Hepatocyte (in vitro differentiated cells): ENCODE data around the gene STX12. TPM values are rescaled to one million over a fixed set of nuclear protein-coding genes. Genes with fewer than 3 reads are reported as not detected.
A peak's percentile ranks its signal among the peaks of the same experiment; 100 is the strongest.

Experiments
- DNase-seq: peaks from one replicate; pipeline ENCODE4 v3.0.0-alpha.2; 2016; ENCODE audit warnings: low spot score
- H2AFZ ChIP-seq: fragments of 200-600 bp; sonication (generic); 2 replicates; pipeline ENCODE4 v1.6.0; 2016; ENCODE audit warnings: antibody characterized with exemption, mild to moderate bottlenecking
- H3K27ac ChIP-seq: fragments of 200-600 bp; sonication (generic); 2 replicates; pipeline ENCODE4 v1.5.1; 2016; ENCODE audit warnings: mild to moderate bottlenecking
- H3K27me3 ChIP-seq: fragments of 200-600 bp; sonication (generic); 2 replicates; pipeline ENCODE4 v1.6.1; 2016
- H3K36me3 ChIP-seq: fragments of 200-600 bp; sonication (generic); replicated peaks from 2 replicates; pipeline ENCODE4 v1.5.1; 2016; ENCODE audit warnings: low read depth; ENCODE audit not compliant: insufficient read depth
- H3K4me1 ChIP-seq: fragments of 200-600 bp; sonication (generic); 2 replicates; pipeline ENCODE4 v1.5.1; 2016; ENCODE audit warnings: mild to moderate bottlenecking, moderate library complexity; ENCODE audit not compliant: insufficient read depth
- H3K4me2 ChIP-seq: fragments of 200-600 bp; sonication (generic); 2 replicates; pipeline ENCODE4 v1.6.0; 2016
- H3K4me3 ChIP-seq: fragments of 200-600 bp; sonication (generic); 2 replicates; pipeline ENCODE4 v1.5.1; 2016; ENCODE audit warnings: mild to moderate bottlenecking
- H3K79me2 ChIP-seq: fragments of 200-600 bp; sonication (generic); 2 replicates; pipeline ENCODE4 v1.6.0; 2017; ENCODE audit warnings: mild to moderate bottlenecking
- H3K9me2 ChIP-seq: fragments of 200-600 bp; sonication (generic); replicated peaks from 2 replicates; pipeline ENCODE4 v1.6.0; 2017; ENCODE audit warnings: mild to moderate bottlenecking; ENCODE audit not compliant: insufficient read depth
- H3K9me3 ChIP-seq: fragments of 200-600 bp; sonication (generic); 2 replicates; pipeline ENCODE4 v1.5.1; 2016; ENCODE audit warnings: low read depth, mild to moderate bottlenecking
- H4K20me1 ChIP-seq: fragments of 200-600 bp; sonication (generic); 2 replicates; pipeline ENCODE4 v1.6.0; 2016; ENCODE audit warnings: mild to moderate bottlenecking; ENCODE audit not compliant: insufficient read depth, poor library complexity, severe bottlenecking
- CTCF ChIP-seq: fragments of 200-600 bp; sonication (generic); IDR thresholded peaks from 2 replicates; pipeline ENCODE4 v1.5.1; 2016; ENCODE audit warnings: antibody characterized with exemption, mild to moderate bottlenecking; ENCODE audit not compliant: poor library complexity
- EZH2 ChIP-seq: fragments of 200-600 bp; sonication (generic); IDR thresholded peaks from 2 replicates; pipeline ENCODE4 v1.6.1; 2016; ENCODE audit warnings: antibody characterized with exemption, mild to moderate bottlenecking, borderline replicate concordance
- EZH2phosphoT487 ChIP-seq: fragments of 200-600 bp; sonication (generic); IDR thresholded peaks from one replicate; pipeline ENCODE4 v1.6.1; 2018; ENCODE audit warnings: antibody characterized with exemption, mild to moderate bottlenecking, low read depth, moderate library complexity; ENCODE audit not compliant: unreplicated experiment, severe bottlenecking
- WGBS: methylation state at CpG from one replicate; pipeline ENCODE4 v1.1.6; 2016; ENCODE audit warnings: low lambda C conversion rate; ENCODE audit errors: missing lambda C conversion rate; 5-methylcytosine and 5-hydroxymethylcytosine counted together
- polyA plus RNA-seq: library from polyadenylated mRNA; unstranded; fragments of >200 nt; fragmentation: Nextera tagmentation; extraction: Ambion mirVana; gene quantifications from 2 replicates; pipeline ENCODE4 v1.2.1, GENCODE V29; 2016
- total RNA-seq: library from RNA; depleted of rRNA; stranded (reverse); fragments of >200 nt; gene quantifications from 2 replicates; pipeline ENCODE4 v1.2.3, GENCODE V29; 2014

STX12 gene
- total and polyA plus RNA-seq, 2 experiments from 2014 or later, result 55.0 to 84.0 TPM

- TF ChIP-seq EZH2phosphoT487, result no peak
- TF ChIP-seq CTCF, result no peak
- TF ChIP-seq EZH2, result no peak
- 1% methylated on average over 42 of the region's 60 CpGs for WGBS
- peak within 1 kb of the TSS; percentile 95 for H2AFZ ChIP-seq
These were observed 57.8 kb downstream of the STX12 start, which contains the start of gene PPP1R8 for GRCh38 chr1:27830621-27831440. PPP1R8 (plus strand) TSS chr1:27830782; CDS start chr1:27830836, 54 bp downstream.

GRCh38 chr1:27831568-27832410, 58.8 kb downstream of the STX12 start:
- Histone ChIP-seq H2AFZ (peak overlapping the region; percentile 91), H3K4me1 (peaks cover 12% of the 10 kb centered on the region), H3K36me3 (no peaks in the 10 kb centered on the region), H3K79me2 (peaks cover 61% of the 10 kb centered on the region), H4K20me1 (peaks cover 6% of the 10 kb centered on the region), H3K9me2 (no peaks in the 10 kb centered on the region), H3K27me3 (no peaks in the 10 kb centered on the region), H3K4me2 (peak overlapping the region; percentile 89), H3K9me3 (no peaks in the 10 kb centered on the region), H3K4me3 (peak overlapping the region; percentile 84), H3K27ac (peak overlapping the region; percentile 96)
- no peak for DNase-seq
- WGBS, result 52% methylated on average over 10 of the region's 10 CpGs
- no peak for TF ChIP-seq CTCF
- no peak for TF ChIP-seq EZH2phosphoT487
- no peak for TF ChIP-seq EZH2

More at GRCh38 chr1:27830621-27831440, 57.8 kb downstream of the STX12 start, which contains the start of gene PPP1R8:
- Histone ChIP-seq H3K9me3 (no peaks in the 10 kb centered on the region), H3K9me2 (no peaks in the 10 kb centered on the region), H3K27ac (peak within 1 kb of the TSS; percentile 96), H3K4me3 (peak within 1 kb of the TSS; percentile 84), H3K27me3 (no peaks in the 10 kb centered on the region), H3K4me2 (peak within 1 kb of the TSS; percentile 89), H3K4me1 (peaks cover 12% of the 10 kb centered on the region), H4K20me1 (peaks cover 6% of the 10 kb centered on the region), H3K36me3 (no peaks in the 10 kb centered on the region), H3K79me2 (peaks cover 51% of the 10 kb centered on the region)
- DNase-seq, result peak; percentile 98

GRCh38 chr1:27832762-27833161, 59.7 kb downstream of the STX12 start:
- H4K20me1 ChIP-seq, result peaks cover 6% of the 10 kb centered on the region
- H3K9me3 ChIP-seq, result no peaks in the 10 kb centered on the region
- 84% methylated on average over 2 of the region's 2 CpGs for WGBS
- peaks cover 71% of the 10 kb centered on the region for H3K79me2 ChIP-seq
- no peaks in the 10 kb centered on the region for H3K36me3 ChIP-seq
- TF ChIP-seq CTCF (no peak), EZH2phosphoT487 (no peak), EZH2 (no peak)
- H3K4me1 ChIP-seq, result peaks cover 12% of the 10 kb centered on the region
- H3K27ac ChIP-seq, result no peak overlapping the region
- H3K9me2 ChIP-seq, result no peaks in the 10 kb centered on the region
- H3K4me2 ChIP-seq, result peak overlapping the region; percentile 89
- no peak for DNase-seq
- H3K4me3 ChIP-seq, result no peak overlapping the region
- H3K27me3 ChIP-seq, result no peaks in the 10 kb centered on the region
- H2AFZ ChIP-seq, result no peak overlapping the region
